Right lung (tissue), 5 donors: ENCODE measurements around the gene FRK. TPM values are rescaled to one million over a fixed set of nuclear protein-coding genes. Genes with fewer than 3 reads are reported as not detected.
"Not testable (repeated sequence)": the region's sequence is repeated elsewhere in the genome, so short reads cannot be mapped to it uniquely, and the experiment has no call there.

ENCODE experiments used
- DNase-seq, 2 donors: peaks; one replicate each; pipeline ENCODE4 v3.0.0-alpha.2; 2013
- polyA plus RNA-seq, 5 donors: library from polyadenylated mRNA; unstranded; fragments of 120-200 nt; gene quantifications; one replicate each; pipeline versions ENCODE4 v1.2.1 to v1.2.3, GENCODE V29; 2013; ENCODE audit warnings: inconsistent platforms in 1 of 5, low replicate concordance in 1 of 5; ENCODE audit not compliant: insufficient read length in 5 of 5, insufficient read depth in 1 of 5

FRK gene
- polyA plus RNA-seq, 5 donors = 2.4 to 4.8 (median 4.4) TPM

DNA sequence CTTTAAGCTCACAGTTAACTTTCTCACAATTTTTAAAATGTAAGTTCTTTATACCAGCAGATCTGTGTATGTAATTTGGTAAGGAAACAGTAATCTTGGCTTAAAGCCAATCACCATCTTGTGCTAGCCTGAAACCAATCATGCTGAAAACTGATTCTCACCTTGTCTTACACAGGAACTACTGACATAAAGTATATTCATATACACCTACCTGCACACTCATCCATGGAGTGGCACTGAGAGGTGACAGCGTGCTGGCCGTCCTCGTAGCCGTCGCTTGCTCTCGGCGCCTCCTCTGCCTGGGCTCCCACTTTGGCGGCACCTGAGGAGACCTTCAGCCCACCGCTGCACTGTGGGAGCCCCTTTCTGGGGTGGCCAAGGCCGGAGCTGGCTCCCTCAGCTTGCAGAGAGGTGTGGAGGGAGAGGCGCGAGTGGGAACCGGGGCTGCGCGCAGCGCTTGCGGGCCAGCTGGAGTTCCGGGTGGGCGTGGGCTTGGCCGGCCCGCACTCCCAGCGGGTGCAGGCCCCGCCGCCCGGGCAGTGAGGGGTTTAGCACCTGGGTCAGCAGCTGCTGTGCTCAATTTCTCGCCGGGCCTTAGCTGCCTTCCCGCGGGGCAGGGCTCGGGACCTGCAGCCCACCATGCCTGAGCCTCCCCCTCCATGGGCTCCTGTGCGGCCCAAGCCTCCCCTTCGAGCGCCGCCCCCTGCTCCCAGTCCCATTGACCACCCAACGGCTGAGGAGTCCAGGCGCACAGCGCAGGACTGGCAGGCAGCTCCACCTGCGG is 171.8 kb downstream of the FRK start:
- DNase-seq = not testable (repeated sequence)

DNA sequence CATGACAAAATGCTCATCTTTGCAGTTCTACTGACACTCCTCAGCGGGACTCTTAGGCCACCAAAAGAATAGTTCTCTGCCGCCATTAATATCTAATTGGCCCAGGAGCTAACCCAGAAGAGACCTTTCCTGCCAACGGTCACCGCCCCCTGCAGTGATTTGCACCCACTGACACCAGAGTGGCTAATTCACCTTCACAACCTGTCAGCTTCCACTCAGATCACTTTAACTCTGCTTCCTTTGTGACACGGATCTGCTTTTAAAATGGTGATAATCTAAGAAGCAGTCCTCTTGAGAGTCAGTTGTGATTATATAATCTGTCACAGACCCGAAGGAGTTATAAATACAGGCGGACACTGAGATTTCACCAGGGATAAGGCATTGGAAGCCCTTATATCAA is 172.8 kb downstream of the FRK start:
- DNase-seq = no peak

DNA sequence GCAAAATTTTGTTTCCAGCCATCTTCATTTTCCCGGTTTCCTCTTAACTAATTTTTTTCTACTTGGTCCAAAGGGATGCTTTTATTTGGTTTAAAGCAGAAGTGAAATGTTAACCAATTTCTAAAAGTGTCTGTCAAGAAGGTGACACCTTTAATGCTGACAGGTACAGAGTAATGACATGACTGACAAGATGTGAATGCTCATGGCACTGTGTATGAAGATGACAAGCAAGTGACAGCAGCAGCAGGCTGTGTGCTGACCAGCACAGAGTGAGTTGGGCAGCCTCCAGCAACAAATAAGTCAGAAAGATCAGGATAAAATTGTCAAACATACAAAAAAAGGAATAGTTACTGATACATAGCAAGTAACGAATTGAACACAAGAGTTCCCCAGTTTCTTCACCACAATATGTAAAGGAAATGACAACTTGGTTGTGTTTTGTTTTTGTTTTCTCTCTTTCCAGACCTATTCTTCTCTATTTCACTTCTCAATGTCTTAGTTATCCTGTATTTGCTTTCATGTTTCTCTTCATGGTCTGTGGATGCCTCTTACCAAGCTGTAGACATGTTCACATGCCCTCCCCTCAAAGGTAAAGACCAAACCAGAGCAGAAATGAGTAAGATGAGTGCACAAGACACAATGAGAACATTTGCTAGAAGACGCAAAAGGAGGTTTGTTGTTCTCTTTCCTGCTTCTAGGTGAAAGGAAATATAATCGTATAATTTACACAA is 174.9 kb downstream of the FRK start:
- DNase-seq = no peak

DNA sequence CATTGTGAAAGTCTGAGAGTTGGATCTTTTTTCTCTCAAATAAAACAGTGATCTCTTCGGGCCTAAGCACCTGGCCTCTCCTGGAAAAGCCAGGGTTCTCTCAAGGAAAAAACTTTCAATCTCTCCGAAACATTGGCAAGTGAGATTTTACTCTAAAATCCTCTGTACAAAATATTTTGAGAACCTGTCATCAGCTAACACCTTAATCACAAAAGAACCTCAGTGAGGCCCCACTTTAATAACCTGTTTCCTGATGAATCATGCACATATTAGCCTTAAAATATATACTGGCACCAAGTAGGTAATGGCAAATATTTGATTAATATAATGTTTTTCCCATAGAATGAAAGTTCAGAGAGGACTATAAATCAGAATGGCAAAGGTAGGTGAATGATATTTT is 177.9 kb downstream of the FRK start:
- DNase-seq = no peak

DNA sequence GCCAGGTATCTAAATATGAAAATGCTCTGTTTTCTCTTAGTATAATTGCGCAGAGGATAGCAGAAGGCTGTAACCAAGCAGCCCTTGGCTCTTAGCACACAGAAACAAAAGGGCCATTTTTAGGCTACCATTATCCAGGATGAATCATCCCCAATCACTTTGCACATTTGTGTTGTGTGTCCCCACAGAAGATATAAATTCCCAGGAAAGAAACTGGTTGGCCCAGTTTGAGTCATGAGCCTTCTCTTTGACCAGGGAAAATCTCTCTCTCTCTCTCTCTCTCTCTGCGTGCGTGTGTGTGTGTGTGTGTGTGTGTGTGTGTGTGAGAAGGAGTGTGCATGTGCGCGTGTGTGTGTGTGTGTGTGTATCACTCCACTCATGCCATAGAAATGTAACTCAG is 178.5 kb downstream of the FRK start:
- DNase-seq = no peak

Other genes with a start within 250 kb of the FRK start
- 10 to 100 TPM; 34.9 to 60.1 (median 53.5) TPM for gene NT5DC1, start 40.0 kb upstream of the FRK start, polyA plus RNA-seq
- under 1 TPM; 0.14 to 0.47 (median 0.24) TPM for gene COL10A1, start 65.2 kb upstream of the FRK start, polyA plus RNA-seq
- 10 to 100 TPM; 40.7 to 56.4 (median 47.4) TPM for gene TSPYL4, start 193.2 kb upstream of the FRK start, polyA plus RNA-seq
- 10 to 100 TPM; 68.1 to 89.2 (median 79.0) TPM for gene TSPYL1, start 219.0 kb upstream of the FRK start, polyA plus RNA-seq